HG03025 (cell line): ENCODE data around the gene CISTR.
"Not testable (repeated sequence)": the region's sequence is repeated elsewhere in the genome, so short reads cannot be mapped to it uniquely, and the experiment has no call there.

Experiments used
- ATAC-seq: cut with Tn5 transposase; IDR thresholded peaks from one replicate; pipeline ENCODE4 v1.9.1; 2021; ENCODE audit warnings: mild to moderate bottlenecking, moderate library complexity; ENCODE audit not compliant: unreplicated experiment, low FRiP score

CISTR gene

DNA sequence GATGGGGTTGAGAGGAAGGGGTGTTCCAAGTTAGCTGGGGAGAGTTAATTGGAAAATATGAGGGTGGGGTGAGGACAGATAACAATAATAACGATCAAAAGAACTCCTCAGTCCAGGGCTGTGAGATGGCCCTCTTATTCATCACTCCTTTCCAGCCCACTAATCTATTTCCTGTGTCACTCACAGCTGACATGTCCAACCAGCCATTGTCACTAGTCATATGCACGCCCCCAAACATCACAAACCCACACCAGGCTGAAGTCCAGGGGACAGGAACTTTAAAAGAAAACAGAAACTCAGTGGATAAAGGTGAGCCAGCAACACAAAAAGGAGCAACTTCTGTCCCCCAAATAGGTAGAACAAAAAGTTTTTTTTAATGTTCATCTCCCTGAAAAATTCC is 25.4 kb downstream of the CISTR start:
- no peak for ATAC-seq

GRCh38 chr12:53725824-53726223 is 26.0 kb downstream of the CISTR start:
- no peak for ATAC-seq

DNA sequence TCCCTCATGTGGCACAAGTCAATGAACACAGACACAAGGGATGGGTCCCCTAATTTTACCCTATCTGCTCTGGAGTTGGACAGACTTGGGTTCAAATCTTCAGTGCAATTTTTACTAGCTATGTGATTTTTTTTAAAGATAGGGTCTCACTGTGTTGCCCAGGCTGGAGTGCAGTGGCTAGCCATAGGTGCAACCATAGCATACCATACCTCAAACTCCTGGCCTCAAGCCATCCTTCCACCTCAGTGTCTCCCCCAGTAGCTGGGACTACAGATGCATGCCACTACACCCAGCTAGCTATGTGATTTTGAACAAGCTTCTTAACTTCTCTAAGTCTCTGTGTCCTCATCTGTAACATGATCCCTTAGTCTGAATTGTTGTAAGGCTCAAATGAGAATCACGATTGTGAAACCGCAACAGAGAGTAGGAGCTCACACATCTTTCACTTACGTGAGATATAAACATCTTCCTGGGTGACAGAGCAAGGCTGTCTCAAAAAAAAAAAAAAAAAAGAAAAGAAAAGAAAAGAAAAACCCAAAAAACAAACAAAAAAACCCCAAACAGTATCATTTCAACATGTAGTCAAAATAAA is 29.2 kb downstream of the CISTR start:
- no peak for ATAC-seq

DNA sequence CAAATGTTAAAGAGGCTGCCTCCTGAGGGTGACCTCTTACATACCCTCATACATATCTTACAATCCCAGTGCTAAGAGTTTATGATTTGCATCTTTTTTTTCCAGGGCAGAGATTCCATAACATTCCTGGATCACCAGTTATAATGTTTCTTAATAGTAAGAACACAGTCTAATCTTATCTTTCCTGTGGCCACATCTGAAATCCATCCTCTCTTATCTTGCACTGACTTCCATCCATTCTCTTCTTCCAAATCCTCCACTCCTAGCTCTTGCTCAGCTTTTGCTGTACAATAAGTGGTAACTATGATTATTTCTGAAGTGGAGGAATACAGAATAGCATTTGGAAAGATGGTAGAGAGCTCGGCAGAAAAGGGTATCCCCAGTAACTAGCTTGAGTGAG is 30.8 kb downstream of the CISTR start:
- ATAC-seq = no peak

- ATAC-seq = no peak
Measured at GRCh38 chr12:53719649-53720048, 32.1 kb downstream of the CISTR start.

GRCh38 chr12:53718567-53718966 is 33.2 kb downstream of the CISTR start:
- ATAC-seq = not testable (repeated sequence)

- ATAC-seq = no peak
Measured at GRCh38 chr12:53717319-53717718, 34.5 kb downstream of the CISTR start.

- ATAC-seq = no peak
Measured at GRCh38 chr12:53714004-53714403, 37.8 kb downstream of the CISTR start.

DNA sequence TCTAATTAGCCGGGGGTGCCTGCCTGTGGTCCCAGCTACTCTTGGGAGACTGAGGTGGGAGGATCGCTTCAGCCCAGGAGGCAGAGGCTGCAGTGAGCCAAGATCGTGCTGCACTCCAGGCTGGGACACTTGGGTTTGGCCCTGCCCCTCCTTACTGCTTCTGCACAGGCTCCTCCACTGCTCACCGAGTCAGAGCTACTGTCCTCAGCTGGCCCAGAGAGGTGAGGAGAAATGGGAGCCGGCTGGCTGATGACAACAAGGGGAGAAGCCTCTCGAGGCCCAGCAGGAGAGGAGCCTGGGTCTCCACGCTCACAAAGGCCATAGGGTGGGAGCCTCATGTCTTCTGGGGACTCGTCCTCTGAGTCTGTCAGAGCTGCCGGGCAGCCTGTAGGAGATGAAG is 38.3 kb downstream of the CISTR start:
- no peak for ATAC-seq

DNA sequence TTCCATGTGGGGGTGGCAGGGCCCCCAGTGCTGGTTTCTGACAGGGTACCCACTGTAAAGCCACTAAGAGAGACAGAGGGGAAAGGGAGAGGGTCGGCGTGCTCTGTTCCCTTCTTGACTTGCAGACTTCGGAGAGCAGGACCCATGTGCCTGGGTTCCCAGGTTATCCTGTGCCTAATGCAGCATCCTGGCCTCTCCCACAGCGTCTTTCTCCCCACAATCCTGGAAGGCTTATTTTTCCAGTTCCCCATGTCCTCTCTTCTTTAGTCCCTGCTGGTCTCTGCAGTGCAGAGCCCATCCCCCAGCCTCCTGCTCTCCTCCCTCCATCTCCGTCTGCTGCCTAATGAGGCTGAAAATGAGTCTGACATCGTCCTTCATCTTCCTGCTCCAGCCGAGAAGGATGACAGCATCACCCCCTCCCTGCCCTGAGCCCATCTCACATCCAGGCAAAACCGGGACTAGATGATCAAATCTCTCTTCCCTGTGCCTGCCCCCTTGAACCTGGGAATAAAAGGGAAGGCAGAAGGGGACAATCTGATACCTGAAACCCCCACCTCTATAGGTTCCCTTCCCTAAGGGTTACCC is 39.6 kb downstream of the CISTR start:
- ATAC-seq = no peak

- ATAC-seq = no peak
Measured at GRCh38 chr12:53710091-53710490, 41.7 kb downstream of the CISTR start.

DNA sequence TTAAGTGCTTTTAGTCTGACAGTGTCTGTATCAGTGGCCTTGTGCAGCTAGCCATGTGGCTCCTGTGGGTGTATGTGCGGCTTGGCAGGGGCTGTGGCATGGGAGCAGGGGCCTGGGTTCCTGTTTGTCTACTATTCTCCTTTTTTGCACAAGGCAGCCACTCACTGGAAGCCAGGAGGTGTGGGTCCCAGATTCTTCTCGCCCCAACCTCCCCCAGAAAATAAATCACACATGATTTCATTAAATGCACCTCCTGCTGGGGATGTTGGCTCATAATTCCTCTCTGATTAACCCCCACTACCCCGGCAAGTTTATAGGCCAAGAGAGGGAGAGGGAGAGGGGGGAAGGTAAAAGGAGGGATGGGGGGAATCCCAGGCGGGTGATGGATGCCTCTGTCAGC is 42.1 kb downstream of the CISTR start:
- no peak for ATAC-seq

GRCh38 chr12:53706080-53706479 is 45.7 kb downstream of the CISTR start:
- ATAC-seq = no peak

- ATAC-seq = no peak
Measured at GRCh38 chr12:53703756-53704155, 48.0 kb downstream of the CISTR start.

GRCh38 chr12:53701518-53702264 is 50.1 kb downstream of the CISTR start:
- ATAC-seq = no peak

DNA sequence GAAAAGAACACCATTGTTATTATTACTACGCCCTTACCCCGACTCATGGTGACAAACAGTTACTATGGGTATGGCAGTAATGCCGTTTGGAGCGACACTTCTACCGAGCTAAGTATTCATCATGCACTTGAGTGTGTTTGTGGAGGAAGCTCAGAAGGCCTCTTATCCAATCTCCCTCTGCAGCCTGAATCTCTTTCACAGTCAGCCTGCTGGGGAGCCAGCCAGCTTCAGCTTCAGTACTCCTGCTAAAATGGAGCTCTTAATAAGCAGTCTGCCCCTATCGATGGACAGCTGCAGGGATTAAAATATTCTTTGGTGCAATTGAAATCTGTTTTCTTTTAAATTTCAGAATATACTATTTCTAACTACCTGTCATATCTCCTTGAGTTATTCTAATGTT is 51.2 kb downstream of the CISTR start:
- no peak for ATAC-seq

- ATAC-seq = no peak
Measured at GRCh38 chr12:53699678-53700025, 52.1 kb downstream of the CISTR start.

DNA sequence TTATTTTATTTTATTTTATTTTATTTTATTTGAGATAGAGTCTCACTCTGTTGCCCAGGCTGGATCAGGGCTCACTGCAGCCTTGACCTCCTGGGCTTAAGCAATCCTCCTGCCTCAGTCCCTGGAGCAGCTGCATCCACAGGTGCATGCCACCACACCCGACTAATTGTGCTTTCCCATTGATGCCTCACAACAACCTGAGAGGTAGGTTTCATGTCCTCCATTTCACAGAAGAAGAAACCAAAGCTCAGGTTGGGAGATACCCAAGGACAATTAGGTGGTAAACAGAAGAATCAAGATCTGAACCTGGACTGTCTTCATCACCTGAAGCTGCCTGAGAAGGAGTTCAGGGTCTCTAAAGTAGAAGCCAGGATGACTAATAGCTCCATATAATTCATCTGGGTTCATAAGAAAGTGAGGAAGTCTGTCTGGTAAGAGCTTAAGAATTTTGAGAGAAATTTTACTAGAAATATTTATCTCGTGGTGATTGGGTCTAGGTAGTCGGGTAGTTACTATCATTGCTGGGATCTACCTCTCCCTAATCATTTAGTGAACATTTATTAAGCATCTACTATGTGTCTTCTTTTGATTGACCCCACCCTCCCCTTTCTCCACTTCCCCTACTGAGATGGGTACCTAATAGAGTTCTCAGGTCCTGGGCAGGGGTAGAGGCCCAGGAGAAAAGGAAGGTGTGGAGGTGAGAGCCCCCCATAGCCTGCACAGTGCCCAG is 52.7 kb downstream of the CISTR start:
- no peak for ATAC-seq

- ATAC-seq = no peak
Measured at GRCh38 chr12:53696655-53697331, 55.0 kb downstream of the CISTR start.
